Mesenchymal stem cell (in vitro differentiated cells and primary cell): ENCODE measurements around the gene FIBCD1.

ENCODE experiments used
- DNase-seq: peaks from one replicate; pipeline ENCODE4 v3.0.0-alpha.2; 2013
- H2AFZ ChIP-seq: one replicate; pipeline ENCODE4 v1.6.1; 2013; ENCODE audit warnings: low read depth, mild to moderate bottlenecking, control low read depth, inconsistent platforms, low read length, moderate library complexity
- H2AK5ac ChIP-seq: 2 replicates; pipeline ENCODE4 v1.6.1; 2013; ENCODE audit warnings: low read length, moderate library complexity, mild to moderate bottlenecking, inconsistent platforms; ENCODE audit not compliant: severe bottlenecking
- H2BK120ac ChIP-seq: one replicate; pipeline ENCODE4 v1.6.1; 2013; ENCODE audit warnings: low read depth, mild to moderate bottlenecking, inconsistent platforms, low read length, moderate library complexity
- H2BK12ac ChIP-seq, 2 experiments: one replicate each; pipeline ENCODE4 v1.6.1; 2013; ENCODE audit warnings: inconsistent platforms in 2 of 2, low read length in 2 of 2, mild to moderate bottlenecking in 2 of 2, moderate library complexity in 2 of 2, control low read depth in 1 of 2
- H2BK15ac ChIP-seq: one replicate; pipeline ENCODE4 v1.6.1; 2013; ENCODE audit warnings: mild to moderate bottlenecking, low read depth, inconsistent platforms; ENCODE audit not compliant: poor library complexity, severe bottlenecking
- H2BK5ac ChIP-seq: 2 replicates; pipeline ENCODE4 v1.6.1; 2013; ENCODE audit warnings: low read depth, mild to moderate bottlenecking, low read length, control low read depth, inconsistent platforms; ENCODE audit not compliant: poor library complexity, severe bottlenecking
- H3K14ac ChIP-seq, 2 experiments: one replicate each; pipeline ENCODE4 v1.6.1; 2013; ENCODE audit warnings: inconsistent platforms in 2 of 2, low read length in 2 of 2, control low read depth in 1 of 2, mild to moderate bottlenecking in 1 of 2, moderate library complexity in 1 of 2
- H3K18ac ChIP-seq, 2 experiments: one replicate each; pipeline ENCODE4 v1.6.1; 2013; ENCODE audit warnings: inconsistent platforms in 2 of 2, low read length in 2 of 2, control low read depth in 1 of 2, low read depth in 1 of 2, mild to moderate bottlenecking in 1 of 2
- H3K23ac ChIP-seq, 2 experiments: one replicate each; pipeline ENCODE4 v1.6.1; 2013; ENCODE audit warnings: inconsistent platforms in 2 of 2, low read length in 2 of 2, mild to moderate bottlenecking in 2 of 2, moderate library complexity in 2 of 2, control low read depth in 1 of 2
- H3K27ac ChIP-seq: 2 replicates; pipeline ENCODE4 v1.5.1; 2013; ENCODE audit warnings: mild to moderate bottlenecking, moderate library complexity, low read length, control low read depth, inconsistent platforms; ENCODE audit not compliant: poor library complexity, severe bottlenecking
- H3K27me3 ChIP-seq, 2 experiments: 2 replicates each; pipeline versions ENCODE4 v1.6.1 to v1.7.0; 2013; ENCODE audit warnings: low read length in 2 of 2, mild to moderate bottlenecking in 2 of 2, moderate library complexity in 2 of 2, control low read depth in 1 of 2, inconsistent platforms in 1 of 2; ENCODE audit not compliant: control insufficient read depth in 1 of 2, insufficient read depth in 1 of 2
- H3K36me3 ChIP-seq, 2 experiments: 2 replicates each; pipeline versions ENCODE4 v1.6.1 to v1.7.0; 2013; ENCODE audit warnings: low read length in 2 of 2, control low read depth in 1 of 2, inconsistent platforms in 1 of 2, low read depth in 1 of 2, mild to moderate bottlenecking in 1 of 2; ENCODE audit not compliant: insufficient read depth in 2 of 2, control insufficient read depth in 1 of 2
- H3K4ac ChIP-seq, 2 experiments: one replicate each; pipeline ENCODE4 v1.6.1; 2013; ENCODE audit warnings: inconsistent platforms in 2 of 2, low read length in 2 of 2, mild to moderate bottlenecking in 2 of 2, moderate library complexity in 2 of 2, control low read depth in 1 of 2, low read depth in 1 of 2
- H3K4me1 ChIP-seq: 2 replicates; pipeline ENCODE4 v1.6.1; 2013; ENCODE audit warnings: low read depth, low read length, control low read depth; ENCODE audit not compliant: control insufficient read depth, insufficient read depth
- H3K4me2 ChIP-seq: 2 replicates; pipeline ENCODE4 v1.6.1; 2013; ENCODE audit warnings: low read length, mild to moderate bottlenecking, inconsistent platforms; ENCODE audit not compliant: poor library complexity, severe bottlenecking
- H3K4me3 ChIP-seq, 2 experiments: 2 replicates each; pipeline versions ENCODE4 v1.5.1 to v1.7.0; 2013; ENCODE audit warnings: low read length in 2 of 2, mild to moderate bottlenecking in 2 of 2, control low read depth in 1 of 2, low read depth in 1 of 2; ENCODE audit not compliant: insufficient read depth in 1 of 2
- H3K79me1 ChIP-seq: replicated peaks from 2 replicates; pipeline ENCODE4 v1.6.1; 2013; ENCODE audit warnings: mild to moderate bottlenecking, control low read depth, low read length, inconsistent platforms; ENCODE audit not compliant: poor library complexity, severe bottlenecking
- H3K9ac ChIP-seq: 2 replicates; pipeline ENCODE4 v1.7.0; 2013; ENCODE audit warnings: mild to moderate bottlenecking, low read length, moderate library complexity
- H3K9me3 ChIP-seq: 2 replicates; pipeline ENCODE4 v1.7.0; 2013; ENCODE audit warnings: mild to moderate bottlenecking, low read length; ENCODE audit not compliant: control insufficient read depth
- H4K8ac ChIP-seq: one replicate; pipeline ENCODE4 v1.6.1; 2013; ENCODE audit warnings: inconsistent platforms, mild to moderate bottlenecking, low read length, moderate library complexity
- H4K91ac ChIP-seq: one replicate; pipeline ENCODE4 v1.6.1; 2013; ENCODE audit warnings: mild to moderate bottlenecking, low read length, inconsistent platforms
- WGBS: methylation state at CpG from one replicate; pipeline ENCODE4 v1.1.7; 2013; ENCODE audit warnings: mixed read lengths; 5-methylcytosine and 5-hydroxymethylcytosine counted together

The FIBCD1 gene

GRCh38 chr9:130936285-130937117 is 2.5 kb downstream of the FIBCD1 start:
- H3K9ac ChIP-seq: no peak overlapping the region
- no peak overlapping the region for H3K4ac ChIP-seq
- H2BK12ac ChIP-seq: peak overlapping the region in 1 of 2 experiments; percentile 16
- no peak overlapping the region for H3K14ac ChIP-seq
- no peak overlapping the region for H2BK120ac ChIP-seq
- no peak overlapping the region for H4K91ac ChIP-seq
- DNase-seq: peak; percentile 78
- no peaks in the 10 kb centered on the region for H3K9me3 ChIP-seq
- 35% methylated on average over 12 of the region's 12 CpGs for WGBS
- H3K27me3 ChIP-seq: peaks cover 14 to 40% of the 10 kb centered on the region in 2 experiments
- H4K8ac ChIP-seq: peak overlapping the region; percentile 3
- H3K4me1 ChIP-seq: peaks cover 57% of the 10 kb centered on the region
- no peak overlapping the region for H2AK5ac ChIP-seq
- no peak overlapping the region for H3K4me3 ChIP-seq
- no peak overlapping the region for H2BK5ac ChIP-seq
- H3K4me2 ChIP-seq: no peak overlapping the region
- H3K23ac ChIP-seq: no peak overlapping the region
- H3K79me1 ChIP-seq: no peaks in the 10 kb centered on the region
- H2AFZ ChIP-seq: no peak overlapping the region
- no peaks in the 10 kb centered on the region for H3K36me3 ChIP-seq
- H3K27ac ChIP-seq: peak overlapping the region; percentile 8
- H2BK15ac ChIP-seq: no peak overlapping the region
- peak overlapping the region in 1 of 2 experiments; percentile 29 for H3K18ac ChIP-seq

- no peak overlapping the region for H2AFZ ChIP-seq
- no peak overlapping the region for H3K4me2 ChIP-seq
- H3K4ac ChIP-seq: no peak overlapping the region
- H2BK12ac ChIP-seq: no peak overlapping the region
- no peaks in the 10 kb centered on the region for H3K79me1 ChIP-seq
- DNase-seq: peak; percentile 29
- no peak overlapping the region for H2AK5ac ChIP-seq
- no peak overlapping the region for H3K4me3 ChIP-seq
- H3K4me1 ChIP-seq: peaks cover 57% of the 10 kb centered on the region
- H2BK5ac ChIP-seq: no peak overlapping the region
- H4K91ac ChIP-seq: no peak overlapping the region
- H3K27ac ChIP-seq: peak overlapping the region; percentile 8
- 85% methylated on average over 13 of the region's 13 CpGs for WGBS
- peaks cover 7 to 32% of the 10 kb centered on the region in 2 experiments for H3K27me3 ChIP-seq
- H3K23ac ChIP-seq: no peak overlapping the region
- no peaks in the 10 kb centered on the region for H3K36me3 ChIP-seq
- H3K18ac ChIP-seq: peak overlapping the region in 1 of 2 experiments; percentile 6
- no peak overlapping the region for H2BK120ac ChIP-seq
- H4K8ac ChIP-seq: no peak overlapping the region
- H3K14ac ChIP-seq: peak overlapping the region in 1 of 2 experiments; percentile 13
- H2BK15ac ChIP-seq: no peak overlapping the region
- no peak overlapping the region for H3K9ac ChIP-seq
- H3K9me3 ChIP-seq: no peaks in the 10 kb centered on the region
Observed at GRCh38 chr9:130935648-130936271, 3.3 kb downstream of the FIBCD1 start.

GRCh38 chr9:130934702-130935647 is 4.1 kb downstream of the FIBCD1 start:
- Histone ChIP-seq H2AK5ac (peak overlapping the region; percentile 10), H3K23ac (no peak overlapping the region), H3K4ac (no peak overlapping the region), H2BK12ac (no peak overlapping the region), H3K14ac (no peak overlapping the region), H3K4me1 (peaks cover 57% of the 10 kb centered on the region), H2BK5ac (no peak overlapping the region), H2BK15ac (no peak overlapping the region), H3K36me3 (no peaks in the 10 kb centered on the region), H4K8ac (no peak overlapping the region), H3K27ac (no peak overlapping the region), H2BK120ac (no peak overlapping the region), H3K18ac (no peak overlapping the region), H3K9ac (no peak overlapping the region), H3K4me2 (no peak overlapping the region), H3K4me3 (no peak overlapping the region), H2AFZ (no peak overlapping the region), H3K79me1 (no peaks in the 10 kb centered on the region), H4K91ac (no peak overlapping the region), H3K9me3 (no peaks in the 10 kb centered on the region), H3K27me3 (peaks cover under 1 to 25% of the 10 kb centered on the region in 2 experiments)
- WGBS: 73% methylated on average over 16 of the region's 16 CpGs
- DNase-seq: no peak
